ENCODE data around the gene KPNB1.

The KPNB1 gene

DNA sequence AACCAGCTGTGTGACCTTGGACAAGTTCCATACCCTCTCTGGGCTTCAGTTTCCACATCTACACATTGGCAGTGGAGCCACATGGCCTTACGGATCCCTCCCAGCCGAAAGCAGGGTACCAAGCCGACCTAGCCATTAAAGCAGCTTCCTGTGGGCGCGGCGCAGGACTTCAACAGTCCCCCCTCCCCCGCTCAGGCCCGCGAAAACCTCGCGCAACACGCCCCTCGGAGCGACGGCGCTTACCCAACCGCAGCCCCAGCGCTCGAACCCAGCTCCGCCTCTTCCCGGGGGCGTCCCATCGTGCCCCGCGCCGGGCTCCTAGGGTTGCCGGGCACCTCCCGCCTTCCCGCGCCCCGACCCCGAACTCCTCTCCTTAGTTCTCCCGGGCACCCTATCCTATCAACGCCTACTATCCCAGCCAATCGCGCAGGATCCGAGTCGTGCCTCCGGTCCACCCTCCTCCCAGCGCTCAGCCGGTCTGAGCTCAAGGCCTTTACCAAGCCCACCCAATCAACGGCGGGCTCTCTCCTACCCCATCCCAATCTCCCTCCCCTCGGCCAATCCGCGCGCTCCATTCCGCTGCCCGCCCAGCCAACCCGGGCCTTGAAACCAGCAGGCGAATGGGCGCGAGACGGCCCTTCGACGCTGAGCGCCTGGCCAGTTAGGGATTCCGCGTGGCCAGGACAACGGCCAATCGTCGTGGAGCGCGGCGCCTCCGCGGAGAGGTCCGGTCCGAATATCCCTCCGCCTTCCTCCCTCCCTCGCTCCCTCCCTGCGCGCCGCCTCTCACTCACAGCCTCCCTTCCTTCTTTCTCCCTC lies at the start of gene KPNB1:
Gene KPNB1 (plus strand): TSS at position 767 of the 819 bp plus-strand sequence. CDS start 326 bp downstream, outside the sequence.
- TF ChIP-seq, protein P1, sequence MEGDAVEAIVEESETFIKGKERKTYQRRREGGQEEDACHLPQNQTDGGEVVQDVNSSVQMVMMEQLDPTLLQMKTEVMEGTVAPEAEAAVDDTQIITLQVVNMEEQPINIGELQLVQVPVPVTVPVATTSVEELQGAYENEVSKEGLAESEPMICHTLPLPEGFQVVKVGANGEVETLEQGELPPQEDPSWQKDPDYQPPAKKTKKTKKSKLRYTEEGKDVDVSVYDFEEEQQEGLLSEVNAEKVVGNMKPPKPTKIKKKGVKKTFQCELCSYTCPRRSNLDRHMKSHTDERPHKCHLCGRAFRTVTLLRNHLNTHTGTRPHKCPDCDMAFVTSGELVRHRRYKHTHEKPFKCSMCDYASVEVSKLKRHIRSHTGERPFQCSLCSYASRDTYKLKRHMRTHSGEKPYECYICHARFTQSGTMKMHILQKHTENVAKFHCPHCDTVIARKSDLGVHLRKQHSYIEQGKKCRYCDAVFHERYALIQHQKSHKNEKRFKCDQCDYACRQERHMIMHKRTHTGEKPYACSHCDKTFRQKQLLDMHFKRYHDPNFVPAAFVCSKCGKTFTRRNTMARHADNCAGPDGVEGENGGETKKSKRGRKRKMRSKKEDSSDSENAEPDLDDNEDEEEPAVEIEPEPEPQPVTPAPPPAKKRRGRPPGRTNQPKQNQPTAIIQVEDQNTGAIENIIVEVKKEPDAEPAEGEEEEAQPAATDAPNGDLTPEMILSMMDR (IDR thresholded peaks at IDR 0.05), result no peak
- H3K4me1 Mint-ChIP-seq, result peaks cover 57% of the 10 kb centered on the region
- H3K27me3 Mint-ChIP-seq (ENCODE audit: low read depth, poor library complexity), result peaks cover 10% of the 10 kb centered on the region
- peaks cover 33% of the 10 kb centered on the region for H3K36me3 Mint-ChIP-seq (ENCODE audit: low read depth)
- peak; percentile 97 for DNase-seq
- H3K27ac Mint-ChIP-seq, result peak within 1 kb of the TSS; percentile 99
- peak within 1 kb of the TSS; percentile 90 for H3K4me3 Mint-ChIP-seq
- H3K9me3 Mint-ChIP-seq, result no peaks in the 10 kb centered on the region

DNA sequence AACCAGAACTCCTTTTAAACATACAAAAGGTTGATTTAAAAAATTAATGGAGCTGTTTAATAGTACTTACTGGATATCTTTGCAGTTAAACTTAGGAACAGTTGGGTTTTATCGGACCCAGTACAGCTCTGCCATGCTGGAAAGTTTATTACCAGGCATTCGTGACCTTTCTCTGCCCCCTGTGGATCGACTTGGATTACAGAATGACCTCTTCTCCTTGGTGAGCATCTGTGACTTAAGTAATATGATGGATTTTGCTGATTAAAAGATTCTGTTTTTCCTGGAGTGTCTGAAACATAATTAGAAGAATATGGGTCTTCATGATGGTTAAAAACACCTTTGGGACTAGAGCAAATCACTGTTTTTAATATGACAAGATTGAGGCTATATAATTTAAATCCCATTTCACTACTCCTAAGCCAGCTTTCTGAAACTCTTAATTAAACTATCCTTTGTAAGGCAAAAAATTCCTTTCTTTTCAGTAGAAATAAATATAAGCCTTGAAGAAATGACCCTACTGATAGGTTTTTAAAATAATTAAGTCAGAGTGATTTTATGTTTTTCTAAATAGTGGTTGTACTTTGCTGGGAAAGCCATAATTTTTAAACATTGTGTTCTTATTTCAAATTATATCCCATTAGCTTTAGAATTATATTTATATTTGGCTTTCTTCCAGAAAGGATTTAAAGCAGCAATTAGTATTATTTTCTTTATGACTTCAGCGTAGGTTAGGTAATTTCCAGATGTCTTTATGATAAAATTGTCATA lies 45.7 kb upstream of the KPNB1 start:
- peak; percentile 17 for DNase-seq
- TF ChIP-seq, protein P1 (IDR thresholded peaks at IDR 0.05), result no peak
- peaks cover 72% of the 10 kb centered on the region for H3K36me3 Mint-ChIP-seq (ENCODE audit: low read depth)
- peak overlapping the region; percentile 96 for H3K27ac Mint-ChIP-seq
- H3K9me3 Mint-ChIP-seq, result no peaks in the 10 kb centered on the region
- H3K4me3 Mint-ChIP-seq, result peak overlapping the region; percentile 44
- peaks cover 22% of the 10 kb centered on the region for H3K4me1 Mint-ChIP-seq
- no peaks in the 10 kb centered on the region for H3K27me3 Mint-ChIP-seq (ENCODE audit: low read depth, poor library complexity)

DNA sequence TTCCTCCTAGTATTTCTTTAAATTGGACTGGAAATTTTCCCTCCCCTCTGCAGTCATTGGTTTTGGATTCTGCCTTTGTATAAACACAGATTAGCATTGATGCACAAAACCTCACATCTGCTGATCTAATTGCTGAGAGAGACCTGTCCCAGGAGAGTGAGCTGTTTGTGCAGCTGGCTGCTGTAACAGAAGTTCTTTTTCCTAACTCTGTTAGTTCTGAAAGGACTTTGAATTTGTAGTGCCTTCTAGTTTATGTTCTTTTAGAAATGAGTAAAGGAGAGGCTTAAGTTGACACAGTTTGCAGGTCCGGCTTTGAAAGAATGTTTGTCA lies 45.2 kb upstream of the KPNB1 start:
- peaks cover 73% of the 10 kb centered on the region for H3K36me3 Mint-ChIP-seq (ENCODE audit: low read depth)
- no peaks in the 10 kb centered on the region for H3K27me3 Mint-ChIP-seq (ENCODE audit: low read depth, poor library complexity)
- TF ChIP-seq, protein P1 (IDR thresholded peaks at IDR 0.05), result no peak
- H3K9me3 Mint-ChIP-seq, result no peaks in the 10 kb centered on the region
- DNase-seq, result peak; percentile 4
- peaks cover 22% of the 10 kb centered on the region for H3K4me1 Mint-ChIP-seq
- peak overlapping the region; percentile 44 for H3K4me3 Mint-ChIP-seq
- H3K27ac Mint-ChIP-seq, result peak overlapping the region; percentile 96

DNA sequence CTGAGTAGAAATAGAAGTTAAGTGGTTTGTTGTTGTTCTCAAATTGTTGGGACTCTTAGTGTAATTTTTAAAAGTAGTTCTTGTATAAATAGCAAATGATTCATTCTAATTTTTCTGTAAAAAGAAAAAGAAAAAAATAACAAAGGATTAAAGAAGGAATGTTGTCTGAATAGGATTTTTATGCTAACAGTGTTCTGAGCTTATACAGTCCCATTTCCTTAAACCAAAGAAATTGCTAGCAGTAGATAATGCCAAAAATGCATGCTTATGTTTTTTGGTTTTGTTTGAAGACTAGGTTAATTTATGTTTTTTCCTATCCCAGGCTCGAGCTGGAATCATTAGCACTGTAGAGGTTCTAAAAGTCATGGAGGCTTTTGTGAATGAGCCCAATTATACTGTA lies 44.7 kb upstream of the KPNB1 start:
- TF ChIP-seq, protein P1 (IDR thresholded peaks at IDR 0.05), result no peak
- no peaks in the 10 kb centered on the region for H3K27me3 Mint-ChIP-seq (ENCODE audit: low read depth, poor library complexity)
- no peak overlapping the region for H3K4me3 Mint-ChIP-seq
- no peak for DNase-seq
- no peaks in the 10 kb centered on the region for H3K9me3 Mint-ChIP-seq
- peak overlapping the region; percentile 96 for H3K27ac Mint-ChIP-seq
- peaks cover 22% of the 10 kb centered on the region for H3K4me1 Mint-ChIP-seq
- peaks cover 76% of the 10 kb centered on the region for H3K36me3 Mint-ChIP-seq (ENCODE audit: low read depth)

DNA sequence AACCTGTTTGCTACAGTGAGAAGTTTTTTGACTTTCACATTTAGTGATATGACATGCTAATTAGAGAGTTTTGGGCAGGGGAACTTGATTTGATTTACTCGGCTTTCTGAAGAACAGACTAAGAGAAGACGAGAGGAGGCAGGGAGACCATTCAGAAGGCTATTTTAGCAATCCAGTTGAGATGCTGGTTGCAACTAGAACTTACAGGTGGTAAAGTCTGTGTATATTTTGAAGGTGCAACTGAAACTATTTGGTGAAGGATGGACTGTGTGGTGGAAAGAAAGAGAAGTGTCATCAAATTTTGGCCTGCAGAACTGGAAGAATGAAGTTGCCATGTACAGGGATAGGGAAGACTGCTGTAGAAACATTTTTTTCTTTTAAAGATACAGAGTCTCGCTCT lies 42.2 kb upstream of the KPNB1 start:
- Mint-ChIP-seq H3K27ac (peak overlapping the region; percentile 47), H3K27me3 (ENCODE audit: low read depth, poor library complexity) (no peaks in the 10 kb centered on the region)
- TF ChIP-seq, protein P1 (IDR thresholded peaks at IDR 0.05), result no peak

More for the DNA sequence above, 42.2 kb upstream of the KPNB1 start:
- H3K9me3 Mint-ChIP-seq, result no peaks in the 10 kb centered on the region
- H3K4me1 Mint-ChIP-seq, result peaks cover 22% of the 10 kb centered on the region
- no peak overlapping the region for H3K4me3 Mint-ChIP-seq
- H3K36me3 Mint-ChIP-seq (ENCODE audit: low read depth), result peaks cover 71% of the 10 kb centered on the region
- DNase-seq, result no peak

Measured in nephron progenitor cell (in vitro differentiated cells).